ENCODE measurements around the gene ANXA2R.
"Not testable (repeated sequence)": the region's sequence is repeated elsewhere in the genome, so short reads cannot be mapped to it uniquely, and the experiment has no call there.

The ANXA2R gene

DNA sequence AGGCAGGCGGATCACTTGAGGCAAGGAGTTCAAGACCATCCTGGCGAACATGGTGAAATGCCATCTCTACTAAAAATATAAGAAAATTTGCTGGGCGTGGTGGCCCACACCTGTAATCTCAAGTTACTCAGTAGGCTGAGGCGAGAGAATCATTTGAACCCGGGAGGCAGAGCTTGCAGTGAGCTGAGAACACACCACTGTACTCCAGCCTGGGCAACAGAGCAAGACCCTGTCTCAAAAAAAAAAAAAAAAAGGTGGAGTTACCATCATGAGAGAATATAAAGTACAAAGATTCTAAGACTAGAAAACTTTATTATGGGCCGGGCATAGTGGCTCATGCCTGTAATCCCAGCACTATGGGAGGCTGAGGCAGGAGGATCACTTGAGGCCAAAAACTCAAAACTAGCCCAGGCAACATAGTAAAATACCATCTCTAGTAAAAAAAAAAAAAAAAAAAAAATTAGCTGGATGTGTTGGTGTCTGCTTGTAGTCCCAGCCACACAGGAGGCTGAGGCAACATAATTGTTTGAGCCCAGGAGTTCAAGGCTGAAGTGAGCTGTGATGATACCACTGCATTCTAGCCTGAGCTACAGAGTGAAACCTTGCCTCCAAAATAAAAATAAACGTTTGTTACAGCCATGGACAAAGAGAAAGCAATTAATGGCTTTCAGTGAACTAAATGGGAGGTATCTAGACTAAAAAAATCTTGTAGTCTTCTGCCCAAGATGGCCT lies 12.9 kb downstream of the ANXA2R start:
- Mint-ChIP-seq H3K4me1 (peaks cover 16% of the 10 kb centered on the region), H3K27ac (no peak overlapping the region), H3K9me3 (no peaks in the 10 kb centered on the region), H3K27me3 (no peaks in the 10 kb centered on the region), H3K36me3 (ENCODE audit: low read depth) (no peaks in the 10 kb centered on the region), H3K4me3 (no peak overlapping the region)
- DNase-seq, result no peak
- ATAC-seq, result no peak

DNA sequence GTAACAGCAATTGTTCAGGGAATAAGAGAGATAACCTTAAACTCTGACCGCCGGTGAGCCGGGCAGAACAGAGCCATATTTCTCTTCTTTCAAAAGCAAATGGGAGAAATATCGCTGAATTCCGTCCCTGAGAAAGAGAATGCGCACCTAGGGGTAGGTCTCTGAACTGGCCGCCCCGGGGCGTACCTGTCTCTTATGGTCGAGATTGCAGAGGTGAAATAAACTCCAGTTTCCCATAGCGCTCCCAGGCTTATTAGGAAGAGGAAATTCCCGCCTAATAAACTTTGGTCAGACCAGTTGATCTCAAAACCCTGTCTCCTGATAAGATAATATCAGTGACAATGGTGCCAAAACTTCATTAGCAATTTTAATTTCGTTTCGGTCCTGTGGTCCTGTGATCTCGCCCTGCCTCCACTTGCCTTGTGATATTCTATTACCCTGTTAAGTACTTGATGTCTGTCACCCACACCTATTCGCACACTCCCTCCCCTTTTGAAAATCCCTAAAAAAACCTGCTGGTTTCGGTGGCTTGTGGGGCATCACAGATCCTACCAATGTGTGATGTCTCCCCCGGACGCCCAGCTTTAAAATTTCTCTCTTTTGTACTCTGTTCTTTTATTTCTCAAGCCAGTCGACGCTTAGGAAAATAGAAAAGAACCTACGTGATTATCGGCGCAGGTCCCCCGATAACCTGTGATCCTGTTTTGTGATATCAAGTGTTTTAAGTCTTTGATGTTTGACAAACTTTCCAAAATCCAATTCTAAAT lies 14.8 kb downstream of the ANXA2R start:
- not testable (repeated sequence) for H3K9me3 Mint-ChIP-seq; DNase-seq; H3K27ac Mint-ChIP-seq; H3K4me3 Mint-ChIP-seq; ATAC-seq; H3K36me3 Mint-ChIP-seq (ENCODE audit: low read depth); H3K27me3 Mint-ChIP-seq
- peaks cover 27% of the 10 kb centered on the region for H3K4me1 Mint-ChIP-seq

DNA sequence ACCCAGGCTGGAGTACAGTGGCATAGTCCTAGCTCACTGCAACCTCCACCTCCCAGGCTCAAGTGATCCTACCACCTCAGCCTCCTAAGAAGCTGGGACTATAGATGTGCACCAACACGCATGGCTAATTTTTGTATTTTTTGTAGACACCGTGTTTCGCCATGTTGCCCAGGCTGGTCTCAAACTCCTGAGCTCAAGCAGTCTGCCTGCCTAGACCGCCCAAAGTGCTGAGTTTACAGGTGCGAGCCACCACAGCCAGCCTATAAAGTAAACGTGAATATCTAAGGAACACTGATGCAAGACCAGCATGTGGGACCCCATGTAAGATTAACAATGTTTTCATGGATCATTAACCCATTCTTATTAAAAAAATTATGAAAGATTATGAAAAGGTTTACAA lies 15.9 kb downstream of the ANXA2R start:
- H3K9me3 Mint-ChIP-seq, result no peaks in the 10 kb centered on the region
- no peak overlapping the region for H3K4me3 Mint-ChIP-seq
- no peaks in the 10 kb centered on the region for H3K27me3 Mint-ChIP-seq
- H3K27ac Mint-ChIP-seq, result no peak overlapping the region
- ATAC-seq, result no peak
- DNase-seq, result no peak
- peaks cover 20% of the 10 kb centered on the region for H3K4me1 Mint-ChIP-seq
- no peaks in the 10 kb centered on the region for H3K36me3 Mint-ChIP-seq (ENCODE audit: low read depth)

DNA sequence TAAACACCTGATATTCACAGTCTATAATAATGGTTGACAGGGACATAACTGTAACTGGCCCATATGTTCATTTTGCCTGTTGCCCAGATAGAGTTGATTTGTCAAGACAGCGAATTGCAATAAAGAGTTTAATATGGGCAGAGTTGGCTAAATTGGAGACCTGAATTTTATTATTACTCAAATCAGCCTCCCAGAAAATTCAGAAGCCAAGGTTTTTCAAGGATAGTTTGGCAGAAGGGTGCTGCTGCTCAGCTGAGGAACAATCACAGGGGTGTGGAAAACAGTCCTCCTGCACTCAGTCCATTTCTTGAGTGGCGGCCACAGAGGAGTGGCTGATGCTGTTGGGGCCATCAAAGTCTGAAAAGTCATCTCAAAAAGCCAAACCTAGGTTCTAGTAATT lies 19.0 kb downstream of the ANXA2R start:
- no peak overlapping the region for H3K27ac Mint-ChIP-seq
- DNase-seq (no peak), ATAC-seq (no peak)
- H3K9me3 Mint-ChIP-seq, result no peaks in the 10 kb centered on the region
- no peaks in the 10 kb centered on the region for H3K27me3 Mint-ChIP-seq
- peaks cover 25% of the 10 kb centered on the region for H3K4me1 Mint-ChIP-seq
- peak overlapping the region; percentile 91 for H3K4me3 Mint-ChIP-seq
- no peaks in the 10 kb centered on the region for H3K36me3 Mint-ChIP-seq (ENCODE audit: low read depth)

DNA sequence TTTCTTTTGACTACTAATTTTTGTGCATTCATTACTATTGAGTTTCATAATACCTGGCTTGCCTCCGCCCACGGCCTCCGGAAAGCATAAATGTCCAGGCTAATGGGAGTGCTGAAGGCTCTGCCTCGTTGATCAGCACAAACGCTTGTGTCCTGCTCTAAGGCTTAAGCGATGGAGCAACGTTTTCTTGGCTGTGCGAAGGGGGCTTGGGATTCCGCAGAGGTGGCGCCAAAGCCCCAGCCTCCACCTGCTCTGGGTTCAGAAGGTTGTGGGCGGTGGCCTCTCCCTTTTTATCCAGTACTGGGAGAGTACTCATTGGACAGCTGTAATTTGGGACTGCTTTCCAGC lies 19.7 kb downstream of the ANXA2R start:
- DNase-seq (peak; percentile 49), ATAC-seq (no peak)
- H3K27ac Mint-ChIP-seq, result peak overlapping the region; percentile 98
- no peaks in the 10 kb centered on the region for H3K27me3 Mint-ChIP-seq
- no peaks in the 10 kb centered on the region for H3K9me3 Mint-ChIP-seq
- H3K4me1 Mint-ChIP-seq, result peaks cover 33% of the 10 kb centered on the region
- peak overlapping the region; percentile 91 for H3K4me3 Mint-ChIP-seq
- no peaks in the 10 kb centered on the region for H3K36me3 Mint-ChIP-seq (ENCODE audit: low read depth)

DNA sequence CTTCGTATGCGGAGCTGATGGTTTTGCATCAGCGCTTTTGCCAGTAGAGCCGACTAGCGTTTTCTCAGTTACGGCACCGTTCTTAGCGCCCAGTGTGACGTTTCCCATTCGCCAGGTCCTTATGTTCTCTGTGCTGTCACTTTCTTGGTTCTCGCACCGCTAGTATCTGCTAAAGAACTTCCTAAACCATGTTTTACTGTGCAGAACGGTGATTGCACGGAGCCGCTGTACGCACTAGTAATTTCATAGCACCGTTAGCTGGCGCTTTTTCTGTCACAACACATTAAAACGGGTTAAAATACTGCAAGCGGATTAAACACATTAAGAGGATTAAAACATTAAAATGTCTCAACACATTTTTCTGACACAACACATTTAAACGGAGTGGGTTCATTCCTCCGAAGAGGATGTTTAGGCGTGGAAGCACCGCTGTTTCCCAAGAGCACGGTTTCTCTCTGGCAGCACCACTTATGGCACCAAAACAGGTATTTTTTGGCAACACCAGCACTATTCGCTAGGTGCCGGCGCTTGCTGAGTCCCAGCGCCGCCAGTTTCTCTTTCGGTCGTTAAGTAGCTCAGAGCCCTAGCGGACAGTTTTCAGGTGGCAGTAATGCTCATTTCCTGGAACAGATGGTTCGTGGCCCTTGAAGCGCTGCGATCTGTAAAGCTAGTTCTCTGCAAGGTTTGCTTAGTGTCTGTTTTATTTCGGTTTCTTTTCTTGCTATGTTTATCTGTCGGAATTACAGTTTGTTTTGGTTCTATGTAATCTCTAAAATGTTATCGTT lies 20.3 kb downstream of the ANXA2R start:
- H3K27me3 Mint-ChIP-seq, result no peaks in the 10 kb centered on the region
- ATAC-seq (peak; percentile 78), DNase-seq (peak; percentile 77)
- peak overlapping the region; percentile 98 for H3K27ac Mint-ChIP-seq
- H3K4me3 Mint-ChIP-seq, result peak overlapping the region; percentile 91
- H3K4me1 Mint-ChIP-seq, result peaks cover 39% of the 10 kb centered on the region
- H3K9me3 Mint-ChIP-seq, result no peaks in the 10 kb centered on the region
- H3K36me3 Mint-ChIP-seq (ENCODE audit: low read depth), result no peaks in the 10 kb centered on the region

DNA sequence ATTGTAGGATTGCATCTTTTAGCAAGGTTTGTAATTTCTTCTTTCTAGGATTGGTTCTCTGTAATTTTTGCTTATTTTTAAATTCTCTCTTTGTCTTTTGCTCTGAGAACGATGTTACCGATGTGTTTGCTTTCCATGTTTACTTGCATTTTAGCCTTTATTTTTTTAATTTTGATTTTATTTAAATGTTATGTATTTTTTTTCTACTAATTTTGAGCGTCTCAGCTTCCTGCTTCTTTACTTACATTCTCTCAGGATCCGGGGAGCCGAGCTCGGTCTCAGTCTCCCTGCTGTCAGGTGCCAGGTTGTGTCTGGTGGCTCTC lies 20.9 kb downstream of the ANXA2R start:
- Mint-ChIP-seq H3K4me1 (peaks cover 41% of the 10 kb centered on the region), H3K36me3 (ENCODE audit: low read depth) (no peaks in the 10 kb centered on the region)
- ATAC-seq, result no peak

DNA sequence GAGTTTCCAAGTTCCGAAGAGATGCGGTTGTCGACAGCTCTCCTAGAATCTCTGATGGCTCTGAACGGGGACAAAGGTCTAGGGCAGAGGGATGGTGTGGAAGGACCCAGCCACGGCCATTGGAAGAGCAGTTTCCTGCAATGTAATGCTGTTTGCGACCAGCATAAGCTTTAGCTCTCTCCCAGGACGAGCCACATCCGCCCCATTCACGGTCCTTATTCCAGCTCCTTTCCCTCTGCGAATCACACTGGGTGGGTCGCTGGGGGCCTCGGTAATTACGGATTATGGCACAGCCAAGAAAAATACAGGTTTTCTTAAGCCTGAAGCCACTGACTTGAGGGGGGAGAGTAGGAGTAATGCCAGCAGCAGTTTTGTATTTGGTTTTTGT lies 22.7 kb downstream of the ANXA2R start:
- peak; percentile 22 for ATAC-seq

More for the DNA sequence above, 20.9 kb downstream of the ANXA2R start:
- H3K4me3 Mint-ChIP-seq, result peak overlapping the region; percentile 91
- no peak for DNase-seq
- H3K27me3 Mint-ChIP-seq, result no peaks in the 10 kb centered on the region
- H3K9me3 Mint-ChIP-seq, result no peaks in the 10 kb centered on the region
- peak overlapping the region; percentile 98 for H3K27ac Mint-ChIP-seq

DNA sequence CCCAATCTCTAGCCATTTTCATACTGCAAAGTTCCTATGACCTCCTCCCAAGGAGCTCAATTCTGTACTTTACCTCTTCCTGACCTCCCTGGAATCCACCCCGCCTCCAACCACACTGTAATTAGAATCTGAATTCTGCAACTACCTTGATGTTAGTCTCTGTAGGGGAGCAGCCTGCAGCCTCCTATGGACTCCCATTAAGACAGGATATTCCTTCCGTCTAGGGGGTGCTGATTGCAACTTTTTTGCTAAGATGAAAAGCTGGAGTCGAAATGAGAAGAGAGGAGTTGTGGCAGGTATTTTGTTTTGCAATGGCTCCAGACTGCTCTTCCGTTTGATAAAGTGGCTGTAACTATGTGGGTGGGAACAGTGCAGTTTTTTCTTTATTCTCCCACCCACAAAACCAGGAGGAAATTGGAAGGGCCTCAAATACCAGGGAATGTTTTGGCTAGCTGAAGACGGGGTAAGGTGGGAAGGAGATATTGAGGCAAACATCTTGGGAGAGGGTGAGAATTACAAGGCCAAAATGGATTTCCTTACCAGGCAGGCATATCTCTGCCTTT lies 23.8 kb downstream of the ANXA2R start:
- H3K27me3 Mint-ChIP-seq, result no peaks in the 10 kb centered on the region
- no peaks in the 10 kb centered on the region for H3K9me3 Mint-ChIP-seq
- peak overlapping the region; percentile 91 for H3K4me3 Mint-ChIP-seq
- peak overlapping the region; percentile 55 for H3K27ac Mint-ChIP-seq
- DNase-seq, result no peak
- no peak for ATAC-seq
- peaks cover 38% of the 10 kb centered on the region for H3K4me1 Mint-ChIP-seq
- H3K36me3 Mint-ChIP-seq (ENCODE audit: low read depth), result no peaks in the 10 kb centered on the region

More for the DNA sequence above, 22.7 kb downstream of the ANXA2R start:
- Mint-ChIP-seq H3K27me3 (no peaks in the 10 kb centered on the region), H3K4me3 (peak overlapping the region; percentile 91), H3K4me1 (peaks cover 41% of the 10 kb centered on the region), H3K27ac (peak overlapping the region; percentile 98), H3K9me3 (no peaks in the 10 kb centered on the region), H3K36me3 (ENCODE audit: low read depth) (no peaks in the 10 kb centered on the region)
- peak; percentile 48 for DNase-seq

DNA sequence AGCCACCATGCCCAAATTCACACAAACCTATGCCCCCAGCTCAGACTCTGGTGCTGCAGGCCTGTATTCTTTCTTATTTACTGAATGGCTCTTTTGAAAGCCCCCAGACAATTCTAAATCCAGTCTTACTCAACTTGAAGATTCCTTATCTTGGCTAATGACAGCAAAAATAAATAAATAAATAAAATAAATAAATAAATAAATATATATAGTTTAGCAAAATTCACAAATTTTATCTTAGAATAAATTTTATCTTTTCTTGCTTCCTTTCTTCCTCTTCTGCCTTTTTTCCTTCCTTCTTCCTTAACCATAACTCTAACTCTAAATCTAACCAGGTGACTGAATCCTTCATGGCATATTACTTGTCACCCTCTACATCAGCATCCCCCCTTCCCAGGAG lies 25.6 kb downstream of the ANXA2R start:
- Mint-ChIP-seq H3K4me3 (no peak overlapping the region), H3K27ac (no peak overlapping the region), H3K36me3 (ENCODE audit: low read depth) (no peaks in the 10 kb centered on the region), H3K9me3 (no peaks in the 10 kb centered on the region), H3K4me1 (peaks cover 44% of the 10 kb centered on the region), H3K27me3 (no peaks in the 10 kb centered on the region)
- DNase-seq, result no peak
- no peak for ATAC-seq

DNA sequence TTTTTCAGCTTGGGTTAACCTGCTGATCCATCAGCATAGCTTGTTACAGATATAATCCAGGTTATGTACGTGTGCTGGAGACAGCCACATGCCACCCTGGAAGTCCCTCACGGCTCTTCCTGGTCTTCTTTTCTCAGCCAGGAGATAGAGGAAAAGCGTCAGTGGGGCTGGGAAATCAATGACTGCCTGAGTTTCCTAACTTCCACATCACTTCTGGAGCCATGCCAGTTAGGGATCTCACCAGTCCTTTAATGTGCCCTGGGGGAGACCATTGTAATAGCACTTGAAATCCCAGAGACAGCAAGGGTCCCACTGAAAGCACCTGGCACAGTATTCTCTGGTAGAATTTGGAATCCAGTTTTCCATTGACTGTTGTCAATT lies 29.2 kb downstream of the ANXA2R start:
- peaks cover 53% of the 10 kb centered on the region for H3K4me1 Mint-ChIP-seq
- ATAC-seq (no peak), DNase-seq (no peak)
- H3K27ac Mint-ChIP-seq, result peak overlapping the region; percentile 97
- peak overlapping the region; percentile 94 for H3K4me3 Mint-ChIP-seq
- H3K36me3 Mint-ChIP-seq (ENCODE audit: low read depth), result no peaks in the 10 kb centered on the region
- H3K27me3 Mint-ChIP-seq, result no peaks in the 10 kb centered on the region
- H3K9me3 Mint-ChIP-seq, result no peaks in the 10 kb centered on the region

DNA sequence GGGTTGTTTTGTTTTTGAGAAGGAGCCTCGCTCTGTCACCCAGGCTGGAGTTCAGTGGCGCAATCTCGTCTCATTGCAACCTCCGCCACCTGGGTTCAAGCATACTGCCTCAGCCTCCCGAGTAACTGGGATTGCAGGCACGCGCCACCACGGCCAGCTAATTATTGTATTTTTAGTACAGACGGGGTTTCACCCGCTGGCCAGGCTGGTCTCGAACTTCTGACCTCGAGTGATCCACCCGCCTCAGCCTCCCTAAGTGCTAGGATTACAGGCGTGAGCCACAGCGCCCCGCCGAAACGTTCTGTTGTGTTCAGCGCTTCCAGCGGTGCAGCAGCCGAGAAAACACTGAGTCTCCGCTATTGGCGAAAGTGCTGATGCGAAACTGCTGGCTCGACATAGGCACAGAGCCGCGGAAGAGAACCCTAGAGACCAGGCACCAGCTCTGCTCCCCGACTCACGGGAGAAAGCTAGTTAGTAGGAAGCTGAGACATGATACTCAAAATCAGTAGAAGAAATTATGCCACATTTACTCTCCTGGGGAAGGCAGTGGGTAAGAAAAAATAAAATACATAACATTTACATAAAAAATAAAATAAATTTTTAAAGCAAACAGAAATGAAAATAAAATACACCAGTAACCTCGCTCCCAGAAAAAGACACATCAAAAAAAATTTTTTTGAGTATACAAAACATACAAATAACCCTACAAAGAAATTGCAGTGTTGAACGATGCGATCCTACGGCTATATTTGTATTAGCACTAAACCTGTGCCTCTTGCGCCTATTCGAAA lies 31.6 kb downstream of the ANXA2R start:
- Mint-ChIP-seq H3K27ac (peak overlapping the region; percentile 97), H3K27me3 (no peaks in the 10 kb centered on the region), H3K4me1 (peaks cover 40% of the 10 kb centered on the region), H3K4me3 (peak overlapping the region; percentile 94), H3K9me3 (no peaks in the 10 kb centered on the region), H3K36me3 (ENCODE audit: low read depth) (no peaks in the 10 kb centered on the region)
- peak; percentile 92 for DNase-seq
- peak; percentile 75 for ATAC-seq

DNA sequence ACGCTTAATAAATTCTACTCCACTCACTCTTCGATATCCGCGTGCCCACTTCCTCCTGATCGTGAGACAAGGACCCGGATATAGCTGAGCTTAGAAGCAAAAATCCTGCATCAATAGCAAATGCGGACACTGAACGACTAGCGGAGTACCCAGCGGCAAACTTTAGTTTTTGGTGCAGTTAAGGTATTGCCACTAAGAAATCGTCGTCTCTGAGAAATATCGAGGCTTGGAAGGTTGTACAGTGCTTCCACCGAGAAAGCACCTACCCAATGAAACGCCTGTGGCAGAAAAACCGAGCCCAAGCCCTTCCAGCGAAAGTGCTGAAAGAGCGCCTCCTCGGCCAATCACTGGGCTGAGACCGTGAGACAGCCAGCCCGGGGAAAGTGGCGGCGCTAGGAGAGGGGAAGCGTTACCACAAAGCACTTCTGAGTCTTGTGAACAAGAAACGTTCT lies 32.2 kb downstream of the ANXA2R start:
- Mint-ChIP-seq H3K4me1 (peaks cover 40% of the 10 kb centered on the region), H3K27me3 (no peaks in the 10 kb centered on the region)
- ATAC-seq, result peak; percentile 78

More for the DNA sequence above, 32.2 kb downstream of the ANXA2R start:
- DNase-seq, result peak; percentile 80
- H3K36me3 Mint-ChIP-seq (ENCODE audit: low read depth), result no peaks in the 10 kb centered on the region
- peak overlapping the region; percentile 97 for H3K27ac Mint-ChIP-seq
- peak overlapping the region; percentile 94 for H3K4me3 Mint-ChIP-seq
- H3K9me3 Mint-ChIP-seq, result no peaks in the 10 kb centered on the region

All from activated naive CD8-positive, alpha-beta T cell treated with anti-CD3 and anti-CD28 coated beads, Interleukin-2, amount 50 U/mL, for 24 hours (primary cell).